AG08395 (cell line): ENCODE measurements around the gene FAM111A.

ENCODE experiments used
- DNase-seq: peaks from one replicate; pipeline ENCODE4 v3.0.0; 2012; ENCODE audit warnings: mixed read lengths, low spot score

Gene FAM111A

GRCh38 chr11:59141673-59142460 is 789 bp upstream of the FAM111A start:
- DNase-seq: peak; percentile 67

GRCh38 chr11:59144096-59144495 is 1.4 kb downstream of the FAM111A start:
- DNase-seq: no peak

DNA sequence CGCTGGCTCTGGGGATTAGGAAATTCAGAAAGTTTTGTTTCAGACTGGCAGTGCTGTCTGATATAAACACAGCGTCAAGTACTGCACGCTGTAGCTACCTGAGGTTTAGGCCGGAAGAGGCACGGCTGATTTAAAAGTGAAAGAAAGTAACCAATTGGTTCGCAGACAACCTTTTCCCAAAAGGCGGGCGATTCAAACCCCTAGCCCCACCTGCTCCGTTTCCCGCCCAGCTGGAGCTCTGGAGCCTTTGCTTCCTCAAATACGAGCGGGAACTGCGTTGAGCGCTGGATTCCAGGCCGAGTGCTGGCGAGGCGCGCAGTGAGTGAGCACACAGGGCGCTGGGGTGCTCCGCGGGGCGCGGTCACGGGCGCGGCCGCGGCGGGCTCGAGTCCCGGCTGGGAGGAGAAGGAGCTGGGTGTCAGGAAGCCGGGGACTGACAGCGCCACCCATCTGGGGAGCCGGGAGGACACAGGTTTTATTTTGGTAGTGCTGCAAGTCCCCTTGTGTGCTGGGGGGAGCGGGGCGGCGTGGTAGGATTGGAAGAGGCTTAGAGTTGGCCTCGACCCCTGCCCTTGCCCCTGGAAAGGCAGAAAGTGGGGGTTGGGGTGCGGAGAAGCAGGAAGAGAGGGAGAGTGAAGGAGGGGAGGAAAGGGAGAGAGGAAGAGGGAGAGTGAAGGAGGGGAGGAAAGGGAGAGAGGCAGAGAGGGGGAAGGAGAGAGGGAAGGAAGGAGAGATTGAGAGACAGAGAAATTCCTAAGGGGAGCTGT is 2.1 kb downstream of the FAM111A start:
- DNase-seq: peak; percentile 89

GRCh38 chr11:59145534-59145933 is 2.9 kb downstream of the FAM111A start:
- DNase-seq: peak; percentile 29

GRCh38 chr11:59151761-59152160 is 9.1 kb downstream of the FAM111A start:
- no peak for DNase-seq

- no peak for DNase-seq
These were observed 9.8 kb downstream of the FAM111A start for GRCh38 chr11:59152312-59152951.

- DNase-seq: no peak
These were observed 12.0 kb downstream of the FAM111A start for GRCh38 chr11:59154610-59155009.

GRCh38 chr11:59157433-59157832 is 14.8 kb downstream of the FAM111A start:
- no peak for DNase-seq

DNA sequence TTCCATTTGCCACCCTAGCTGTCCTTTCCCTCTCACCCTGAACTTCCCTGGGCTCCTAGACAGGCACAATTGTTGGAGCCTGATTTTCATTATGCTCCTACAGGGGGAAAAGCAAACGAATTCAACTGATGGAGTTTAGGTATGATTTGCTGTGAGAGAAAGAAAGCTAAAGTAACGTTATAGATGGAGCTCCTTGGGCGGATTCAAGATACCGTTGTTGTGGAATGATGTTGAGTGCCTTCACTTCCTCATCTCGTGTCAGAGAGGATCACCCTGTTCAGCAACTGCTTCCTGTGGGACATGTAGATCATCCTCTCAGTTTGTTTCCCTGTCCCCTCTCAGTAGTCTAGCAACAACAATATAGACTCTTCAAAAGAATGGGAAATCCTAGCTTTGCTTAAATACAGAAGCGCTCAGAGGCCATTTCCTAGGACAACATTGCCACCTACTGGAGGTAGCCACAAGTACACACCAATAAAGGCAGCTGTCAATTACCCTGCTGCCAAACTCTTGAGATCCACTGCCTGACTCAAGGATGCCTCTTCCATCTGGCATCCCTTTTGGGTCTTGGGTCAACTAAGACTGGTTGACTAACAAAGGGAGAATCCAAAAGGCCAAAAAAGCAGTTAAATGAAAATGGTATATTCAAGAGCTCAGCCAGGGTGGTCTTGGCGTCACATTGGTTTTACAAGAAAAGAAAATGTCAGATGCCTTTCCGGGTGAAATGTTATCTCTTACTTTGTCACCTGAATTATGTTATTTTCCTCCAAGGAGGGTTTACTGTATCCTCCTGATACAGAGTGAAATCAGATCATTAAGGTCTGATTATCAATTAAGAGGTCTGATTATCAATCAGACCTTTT is 15.8 kb downstream of the FAM111A start:
- peak; percentile 80 for DNase-seq

DNA sequence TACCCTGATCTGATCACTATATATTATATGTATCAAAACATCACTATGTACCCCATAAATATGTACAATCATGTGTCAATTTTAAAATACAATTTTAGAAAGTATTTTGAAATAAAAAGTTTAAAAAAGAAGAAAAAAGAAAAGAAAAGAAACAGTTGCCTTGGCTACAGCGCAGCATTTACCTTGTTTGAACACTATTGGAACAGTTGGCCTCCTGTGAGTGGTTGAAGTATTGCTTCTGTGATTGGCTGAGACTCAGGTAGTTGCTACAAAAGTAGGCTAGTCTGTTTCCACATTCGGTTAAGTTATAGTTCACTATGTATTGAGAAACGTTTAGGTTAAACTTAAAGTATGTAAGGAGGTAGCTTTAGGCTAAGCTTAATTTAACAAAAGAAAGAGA is 21.4 kb downstream of the FAM111A start:
- DNase-seq: no peak

DNA sequence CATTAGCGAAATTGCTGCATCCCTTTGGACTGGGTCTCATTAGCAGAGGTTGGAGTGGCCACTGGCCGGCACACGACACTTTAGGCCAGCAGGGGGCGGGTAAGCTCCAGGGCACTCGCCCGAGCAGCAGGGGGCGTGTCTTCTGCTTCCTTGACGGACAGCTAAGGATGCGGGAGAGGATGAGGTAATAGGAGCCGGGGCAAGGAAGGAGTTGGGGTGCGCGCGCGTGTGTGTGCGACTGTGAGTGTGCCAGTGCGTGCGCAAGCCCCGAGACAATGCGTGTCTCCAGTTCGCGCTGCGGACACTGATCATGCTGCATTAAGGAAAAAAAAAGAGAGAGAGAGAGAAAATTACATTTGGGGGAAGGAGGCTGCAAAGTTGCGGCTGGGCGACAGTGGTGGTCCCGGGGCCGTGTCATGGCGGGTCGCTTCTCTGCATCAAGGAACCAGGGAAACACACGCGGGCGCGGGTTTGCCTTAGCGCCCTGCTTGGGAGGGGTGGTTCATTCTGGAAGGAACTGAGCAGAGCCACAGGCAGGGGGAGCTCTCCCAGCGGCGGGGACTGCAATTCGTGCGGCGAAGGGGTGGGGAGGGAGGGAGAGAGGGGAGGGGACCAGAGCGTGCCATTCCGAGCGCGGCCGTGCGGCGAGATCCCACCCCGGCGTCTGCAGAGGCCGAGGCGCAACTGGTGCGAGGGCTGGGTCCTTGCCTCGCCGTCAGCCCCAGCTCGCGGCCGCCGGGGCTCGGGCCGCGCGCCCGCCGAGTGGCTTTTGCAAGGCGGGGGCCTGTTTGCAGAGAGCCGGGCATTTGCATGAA is 29.1 kb downstream of the FAM111A start, which contains the start of gene DTX4:
Gene DTX4 (plus strand): TSS at position 625 of the 815 bp plus-strand sequence. CDS start 464 bp downstream, outside the sequence.
- DNase-seq: peak; percentile 90

GRCh38 chr11:59172345-59173079 is 29.9 kb downstream of the FAM111A start:
- no peak for DNase-seq

DNA sequence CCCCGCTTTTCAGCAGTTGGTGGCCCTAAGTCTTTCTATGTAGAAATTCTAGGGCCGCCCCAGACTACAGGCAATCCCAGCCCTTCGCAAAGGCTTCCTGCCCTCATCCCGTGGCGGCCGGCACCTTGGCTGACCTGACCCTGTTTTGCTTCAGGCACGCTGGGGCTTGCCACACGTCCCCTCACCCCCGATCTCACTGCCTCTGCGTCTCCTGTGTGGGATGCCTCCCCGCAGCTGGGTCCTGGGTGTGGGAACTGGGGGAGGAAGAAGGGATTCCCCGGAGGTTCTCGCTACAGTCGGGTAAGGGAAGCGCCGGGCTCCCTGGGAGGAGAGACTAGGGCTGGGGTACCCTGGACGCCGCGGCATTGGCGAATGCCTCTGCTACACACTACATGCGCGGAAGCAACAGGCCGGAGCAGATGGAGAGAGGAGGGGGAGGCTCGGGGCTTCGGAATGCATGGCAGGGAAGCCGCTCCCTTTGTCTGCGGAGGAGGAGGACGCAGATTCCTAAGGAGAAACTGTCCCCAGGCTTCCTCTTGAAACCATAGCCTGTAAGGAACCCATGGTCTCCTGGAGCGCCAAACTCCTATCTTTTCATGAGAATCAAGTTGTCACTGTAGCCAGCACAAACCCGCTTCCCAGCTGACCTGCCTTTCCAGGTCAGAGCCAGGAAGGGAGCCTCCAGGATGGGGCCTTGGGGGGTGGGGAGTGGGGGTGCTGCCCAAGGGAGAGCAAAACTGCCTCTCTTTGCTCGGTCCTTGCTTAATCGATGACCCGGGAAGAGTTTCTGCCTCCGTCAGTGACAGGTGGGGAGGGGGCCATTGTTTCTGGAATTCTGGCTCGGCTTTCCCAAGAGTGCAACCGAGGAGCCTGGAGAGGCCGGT is 30.7 kb downstream of the FAM111A start:
- no peak for DNase-seq

- no peak for DNase-seq
These were observed 31.5 kb downstream of the FAM111A start for GRCh38 chr11:59173964-59174663.

DNA sequence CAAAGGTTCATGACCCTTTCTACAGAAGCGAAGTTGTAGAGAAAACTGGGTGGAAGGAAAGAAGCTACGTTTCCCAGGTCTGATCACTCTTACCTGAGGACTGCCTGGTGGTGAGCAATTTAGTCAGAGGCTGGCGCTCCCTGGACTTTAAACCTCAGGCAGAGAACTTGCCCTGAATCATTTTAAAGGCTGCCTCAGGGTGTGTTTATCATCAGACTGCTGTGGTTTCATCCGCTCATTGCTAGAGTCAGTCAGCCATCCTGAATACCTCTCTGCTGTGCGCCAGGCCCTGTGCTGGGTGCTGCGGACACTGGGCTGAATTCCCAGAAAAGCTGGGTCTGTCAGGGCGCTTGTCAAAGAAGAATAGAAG is 32.0 kb downstream of the FAM111A start:
- peak; percentile 49 for DNase-seq

GRCh38 chr11:59175091-59175501 is 32.4 kb downstream of the FAM111A start:
- DNase-seq: no peak

GRCh38 chr11:59176330-59176729 is 33.7 kb downstream of the FAM111A start:
- no peak for DNase-seq

DNA sequence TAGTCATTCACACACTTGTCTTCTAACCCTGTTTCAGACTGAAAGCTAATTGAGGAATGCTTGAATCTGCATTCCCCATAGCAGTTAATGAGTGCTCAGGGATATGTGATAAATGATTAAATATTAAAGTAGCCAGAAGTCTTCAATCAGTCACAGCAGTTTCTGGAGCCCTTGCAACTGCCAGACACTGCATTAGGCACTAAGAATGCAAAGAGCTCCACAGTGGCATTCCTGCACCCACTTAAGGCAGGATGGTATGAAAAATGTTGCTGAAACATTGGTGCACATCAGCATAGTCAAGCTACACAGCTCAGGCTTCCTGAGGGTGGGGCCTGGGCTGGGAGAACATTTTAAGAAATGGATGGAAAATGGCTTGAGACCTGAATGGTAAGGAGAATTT is 35.7 kb downstream of the FAM111A start:
- no peak for DNase-seq

- no peak for DNase-seq
These were observed 36.5 kb downstream of the FAM111A start for GRCh38 chr11:59179121-59179520.
